HepG2 (cell line): ENCODE measurements around the gene ABCC3. TPM values are rescaled to one million over a fixed set of nuclear protein-coding genes. Genes with fewer than 3 reads are reported as not detected.

ENCODE experiments used
- AGO1 ChIP-seq: fragments of 200-400 bp; formaldehyde crosslinking; IDR thresholded peaks from 2 replicates; pipeline ENCODE4 v1.6.1; 2017; ENCODE audit warnings: mild to moderate bottlenecking, low read depth, low read length, moderate library complexity; ENCODE audit not compliant: poor library complexity, severe bottlenecking
- CBX1 ChIP-seq: IDR thresholded peaks from one replicate; pipeline ENCODE4 v1.6.1; 2016; ENCODE audit warnings: antibody characterized with exemption, low read depth
- CREB1 ChIP-seq, 2 experiments: fragments of 450-650 bp in 1 of 2; IDR thresholded peaks; 2 replicates each; pipeline ENCODE4 v1.6.1; 2016 to 2017; ENCODE audit warnings: control low read depth in 1 of 2, mild to moderate bottlenecking in 1 of 2, missing compliant biosample characterization in 1 of 2, missing genetic modification characterization in 1 of 2
- DBP ChIP-seq: sonication (generic); formaldehyde crosslinking; IDR thresholded peaks from 2 replicates; pipeline ENCODE4 v1.4.0; 2020; ENCODE audit warnings: missing genetic modification reagents; ENCODE audit errors: not compliant biosample characterization
- EP300 ChIP-seq, 3 experiments: sonication (generic) in 1 of 3; formaldehyde crosslinking in 1 of 3; IDR thresholded peaks; 2 replicates each; pipeline versions ENCODE4 v1.5.1 to v1.6.1; 2011 to 2020; ENCODE audit warnings: low read depth in 2 of 3, low read length in 2 of 3, borderline replicate concordance in 1 of 3, improper control_type of control experiment in 1 of 3, mild to moderate bottlenecking in 1 of 3, missing genetic modification reagents in 1 of 3, moderate library complexity in 1 of 3
- MLXIP ChIP-seq: sonication (generic); formaldehyde crosslinking; IDR thresholded peaks from 2 replicates; pipeline ENCODE4 v1.9.0; 2021; ENCODE audit warnings: missing genetic modification reagents, borderline replicate concordance
- MNT ChIP-seq: fragments of 450-650 bp; IDR thresholded peaks from 2 replicates; pipeline ENCODE4 v1.6.1; 2016
- NCOA2 ChIP-seq: sonication (generic); formaldehyde crosslinking; IDR thresholded peaks from 2 replicates; pipeline ENCODE4 v1.8.0; 2022; ENCODE audit warnings: inconsistent platforms
- SMAD1 ChIP-seq: sonication (generic); formaldehyde crosslinking; IDR thresholded peaks from 2 replicates; pipeline ENCODE4 v1.4.0; 2020; ENCODE audit warnings: missing genetic modification reagents, low read depth, mild to moderate bottlenecking, borderline replicate concordance
- YEATS4 ChIP-seq: sonication (generic); formaldehyde crosslinking; IDR thresholded peaks from 2 replicates; pipeline ENCODE4 v1.4.0; 2020; ENCODE audit warnings: missing genetic modification reagents, borderline replicate concordance
- ZBTB33 ChIP-seq: sonication (generic); formaldehyde crosslinking; IDR thresholded peaks from 2 replicates; pipeline ENCODE4 v1.4.0; 2020; ENCODE audit warnings: missing genetic modification reagents
- ZNF281 ChIP-seq: sonication (generic); formaldehyde crosslinking; IDR thresholded peaks from 2 replicates; pipeline ENCODE4 v1.4.0; 2020; ENCODE audit warnings: missing genetic modification reagents, borderline replicate concordance
- ZNF639 ChIP-seq: conservative IDR thresholded peaks from 2 replicates; pipeline ENCODE4 v1.6.1; 2018; ENCODE audit warnings: missing genetic modification reagents
- ZNF644 ChIP-seq: IDR thresholded peaks from 2 replicates; pipeline ENCODE4 v1.6.1; 2016; ENCODE audit warnings: low read depth
- polyA plus RNA-seq, 8 experiments: library from polyadenylated mRNA; depleted of rRNA in 3 of 8; stranded (reverse) in 7 of 8; unstranded in 1 of 8; fragments of >200 nt; fragmentation: Illumina TruSeq in 4 of 8; extraction: Trizol in 4 of 8; gene quantifications; 2 replicates each; pipeline versions ENCODE4 v1.2.1 to v1.2.3, GENCODE V29; 2011 to 2016; ENCODE audit warnings: low read depth in 4 of 8, missing spikeins in 1 of 8, mixed read lengths in 1 of 8; ENCODE audit not compliant: insufficient read depth in 1 of 8
- total RNA-seq, 5 experiments: library from RNA; depleted of rRNA; stranded (reverse); fragments of >200 nt; fragmentation: Illumina TruSeq; extraction: Trizol; gene quantifications; 2 replicates each; pipeline ENCODE4 v1.2.3, GENCODE V29; 2016; ENCODE audit warnings: low read depth in 1 of 5

The ABCC3 gene
- total and polyA plus RNA-seq, 2 of the 13 experiments (the other 11 are each of a cell fraction or from before 2014, with no cell fraction given) = 25.2 to 50.7 TPM

- TF ChIP-seq ZBTB33 (CRISPR knock-in tag) = peak; percentile 41; the same call in 1 of the 2 replicates
- TF ChIP-seq MNT = peak; percentile 46
- TF ChIP-seq ZNF639 (CRISPR knock-in tag) = peak; percentile 85; the same call in 1 of the 2 replicates
- peak; percentile 49 for TF ChIP-seq MLXIP (CRISPR knock-in tag)
- TF ChIP-seq ZNF644 (CRISPR knock-in tag) = peak; percentile 73; the same call in 1 of the 2 replicates
- peak; percentile 84 to 93 for TF ChIP-seq EP300 (IDR thresholded peaks at IDR 0.05; ENCODE audit: low read depth in 2 of 2, low read length in 2 of 2)
- peak; percentile 92 for TF ChIP-seq EP300 (CRISPR knock-in tag; IDR thresholded peaks at IDR 0.05; ENCODE audit: borderline replicate concordance)
- peak; percentile 89; the same call in 1 of the 2 replicates for TF ChIP-seq SMAD1
- TF ChIP-seq AGO1 = no peak
- TF ChIP-seq CREB1 (IDR thresholded peaks at IDR 0.05) = peak; percentile 32; the same call in 1 of the 2 replicates
- TF ChIP-seq CREB1 (CRISPR knock-in tag; IDR thresholded peaks at IDR 0.05) = peak; percentile 75
- TF ChIP-seq DBP (CRISPR knock-in tag) = no peak
- TF ChIP-seq ZNF281 (CRISPR knock-in tag) = no peak; the same call in 1 of the 2 replicates
- TF ChIP-seq NCOA2 (CRISPR knock-in tag) = peak; percentile 95
- TF ChIP-seq YEATS4 (CRISPR knock-in tag) = peak; percentile 96
- peak; percentile 91 for TF ChIP-seq CBX1
Observed at GRCh38 chr17:50684612-50685333, 50.1 kb downstream of the ABCC3 start (continued).
